ENCODE measurements around the gene CDH2.

Gene CDH2

GRCh38 chr18:28183418-28184078, 6.6 kb upstream of the CDH2 start:
- peaks cover 7% of the 10 kb centered on the region for H3K4me1 ChIP-seq (ENCODE audit: control insufficient read depth, insufficient read depth, low read length)
- H3K9ac ChIP-seq (ENCODE audit: low read length), result no peak overlapping the region
- H3K9me3 ChIP-seq (ENCODE audit: control insufficient read depth, low read length), result no peaks in the 10 kb centered on the region
- H3K27me3 ChIP-seq (replicated peaks; ENCODE audit: control insufficient read depth, insufficient read depth, low read length), result no peaks in the 10 kb centered on the region
- peak; percentile 17 for DNase-seq (ENCODE audit: low read depth)
- no peaks in the 10 kb centered on the region for H3K36me3 ChIP-seq (ENCODE audit: control insufficient read depth, insufficient read depth, low read length, severe bottlenecking)
- no peak overlapping the region for H3K4me3 ChIP-seq (ENCODE audit: low read length)

- Histone ChIP-seq H3K9ac (ENCODE audit: low read length) (no peak overlapping the region), H3K9me3 (ENCODE audit: control insufficient read depth, low read length) (no peaks in the 10 kb centered on the region), H3K4me3 (ENCODE audit: low read length) (no peak overlapping the region), H3K27me3 (replicated peaks; ENCODE audit: control insufficient read depth, insufficient read depth, low read length) (no peaks in the 10 kb centered on the region), H3K36me3 (ENCODE audit: control insufficient read depth, insufficient read depth, low read length, severe bottlenecking) (no peaks in the 10 kb centered on the region), H3K4me1 (ENCODE audit: control insufficient read depth, insufficient read depth, low read length) (peaks cover 13% of the 10 kb centered on the region)
- no peak for DNase-seq (ENCODE audit: low read depth)
Observed at GRCh38 chr18:28181616-28182015, 4.7 kb upstream of the CDH2 start.

GRCh38 chr18:28178720-28179119, 1.8 kb upstream of the CDH2 start:
- Histone ChIP-seq H3K9me3 (ENCODE audit: control insufficient read depth, low read length) (no peaks in the 10 kb centered on the region), H3K4me3 (ENCODE audit: low read length) (peak overlapping the region; percentile 84), H3K36me3 (ENCODE audit: control insufficient read depth, insufficient read depth, low read length, severe bottlenecking) (no peaks in the 10 kb centered on the region), H3K27me3 (replicated peaks; ENCODE audit: control insufficient read depth, insufficient read depth, low read length) (no peaks in the 10 kb centered on the region), H3K9ac (ENCODE audit: low read length) (peak overlapping the region; percentile 49), H3K4me1 (ENCODE audit: control insufficient read depth, insufficient read depth, low read length) (peaks cover 21% of the 10 kb centered on the region)
- peak; percentile 47 for DNase-seq (ENCODE audit: low read depth)

GRCh38 chr18:28177828-28178635, 1.1 kb upstream of the CDH2 start:
- Histone ChIP-seq H3K27me3 (replicated peaks; ENCODE audit: control insufficient read depth, insufficient read depth, low read length) (no peaks in the 10 kb centered on the region), H3K4me3 (ENCODE audit: low read length) (peak overlapping the region; percentile 86), H3K9ac (ENCODE audit: low read length) (peak overlapping the region; percentile 69), H3K4me1 (ENCODE audit: control insufficient read depth, insufficient read depth, low read length) (peaks cover 16% of the 10 kb centered on the region), H3K9me3 (ENCODE audit: control insufficient read depth, low read length) (no peaks in the 10 kb centered on the region), H3K36me3 (ENCODE audit: control insufficient read depth, insufficient read depth, low read length, severe bottlenecking) (no peaks in the 10 kb centered on the region)
- peak; percentile 90 for DNase-seq (ENCODE audit: low read depth)

- Histone ChIP-seq H3K4me1 (ENCODE audit: control insufficient read depth, insufficient read depth, low read length) (peaks cover 16% of the 10 kb centered on the region), H3K27me3 (replicated peaks; ENCODE audit: control insufficient read depth, insufficient read depth, low read length) (no peaks in the 10 kb centered on the region), H3K36me3 (ENCODE audit: control insufficient read depth, insufficient read depth, low read length, severe bottlenecking) (no peaks in the 10 kb centered on the region), H3K9ac (ENCODE audit: low read length) (peak overlapping the region; percentile 72), H3K4me3 (ENCODE audit: low read length) (peak overlapping the region; percentile 87), H3K9me3 (ENCODE audit: control insufficient read depth, low read length) (no peaks in the 10 kb centered on the region)
- no peak for DNase-seq (ENCODE audit: low read depth)
Observed at GRCh38 chr18:28176698-28176947, 307 bp downstream of the CDH2 start.

GRCh38 chr18:28175930-28176697, 816 bp downstream of the CDH2 start:
- no peaks in the 10 kb centered on the region for H3K36me3 ChIP-seq (ENCODE audit: control insufficient read depth, insufficient read depth, low read length, severe bottlenecking)
- DNase-seq (ENCODE audit: low read depth), result peak; percentile 67

GRCh38 chr18:28175150-28175929, 1.6 kb downstream of the CDH2 start:
- Histone ChIP-seq H3K9ac (ENCODE audit: low read length) (peak overlapping the region; percentile 72), H3K4me3 (ENCODE audit: low read length) (peak overlapping the region; percentile 87), H3K27me3 (replicated peaks; ENCODE audit: control insufficient read depth, insufficient read depth, low read length) (no peaks in the 10 kb centered on the region), H3K36me3 (ENCODE audit: control insufficient read depth, insufficient read depth, low read length, severe bottlenecking) (no peaks in the 10 kb centered on the region), H3K9me3 (ENCODE audit: control insufficient read depth, low read length) (no peaks in the 10 kb centered on the region), H3K4me1 (ENCODE audit: control insufficient read depth, insufficient read depth, low read length) (peaks cover 16% of the 10 kb centered on the region)
- peak; percentile 85 for DNase-seq (ENCODE audit: low read depth)

More at GRCh38 chr18:28175930-28176697, 816 bp downstream of the CDH2 start:
- Histone ChIP-seq H3K9ac (ENCODE audit: low read length) (peak overlapping the region; percentile 72), H3K9me3 (ENCODE audit: control insufficient read depth, low read length) (no peaks in the 10 kb centered on the region), H3K4me1 (ENCODE audit: control insufficient read depth, insufficient read depth, low read length) (peaks cover 16% of the 10 kb centered on the region), H3K4me3 (ENCODE audit: low read length) (peak overlapping the region; percentile 87), H3K27me3 (replicated peaks; ENCODE audit: control insufficient read depth, insufficient read depth, low read length) (no peaks in the 10 kb centered on the region)

- no peaks in the 10 kb centered on the region for H3K36me3 ChIP-seq (ENCODE audit: control insufficient read depth, insufficient read depth, low read length, severe bottlenecking)
- H3K4me3 ChIP-seq (ENCODE audit: low read length), result peak overlapping the region; percentile 87
Observed at GRCh38 chr18:28174181-28174905, 2.6 kb downstream of the CDH2 start.

GRCh38 chr18:28171837-28172236, 5.1 kb downstream of the CDH2 start:
- Histone ChIP-seq H3K9me3 (ENCODE audit: control insufficient read depth, low read length) (no peaks in the 10 kb centered on the region), H3K9ac (ENCODE audit: low read length) (no peak overlapping the region), H3K4me1 (ENCODE audit: control insufficient read depth, insufficient read depth, low read length) (peaks cover 8% of the 10 kb centered on the region), H3K36me3 (ENCODE audit: control insufficient read depth, insufficient read depth, low read length, severe bottlenecking) (no peaks in the 10 kb centered on the region), H3K4me3 (ENCODE audit: low read length) (no peak overlapping the region), H3K27me3 (replicated peaks; ENCODE audit: control insufficient read depth, insufficient read depth, low read length) (no peaks in the 10 kb centered on the region)
- no peak for DNase-seq (ENCODE audit: low read depth)

More at GRCh38 chr18:28174181-28174905, 2.6 kb downstream of the CDH2 start:
- Histone ChIP-seq H3K4me1 (ENCODE audit: control insufficient read depth, insufficient read depth, low read length) (peaks cover 16% of the 10 kb centered on the region), H3K9me3 (ENCODE audit: control insufficient read depth, low read length) (no peaks in the 10 kb centered on the region), H3K9ac (ENCODE audit: low read length) (no peak overlapping the region), H3K27me3 (replicated peaks; ENCODE audit: control insufficient read depth, insufficient read depth, low read length) (no peaks in the 10 kb centered on the region)
- DNase-seq (ENCODE audit: low read depth), result no peak

- H3K27me3 ChIP-seq (replicated peaks; ENCODE audit: control insufficient read depth, insufficient read depth, low read length), result no peaks in the 10 kb centered on the region
- H3K4me1 ChIP-seq (ENCODE audit: control insufficient read depth, insufficient read depth, low read length), result no peaks in the 10 kb centered on the region
- H3K36me3 ChIP-seq (ENCODE audit: control insufficient read depth, insufficient read depth, low read length, severe bottlenecking), result no peaks in the 10 kb centered on the region
- no peaks in the 10 kb centered on the region for H3K9me3 ChIP-seq (ENCODE audit: control insufficient read depth, low read length)
- no peak for DNase-seq (ENCODE audit: low read depth)
- no peak overlapping the region for H3K9ac ChIP-seq (ENCODE audit: low read length)
- no peak overlapping the region for H3K4me3 ChIP-seq (ENCODE audit: low read length)
Observed at GRCh38 chr18:28168725-28169124, 8.2 kb downstream of the CDH2 start.
